GM12874 (cell line): ENCODE results near the gene ZNF57.

Source experiments
- CTCF ChIP-seq: IDR thresholded peaks from 2 replicates; pipeline ENCODE4 v1.5.1; 2011; ENCODE audit warnings: low read depth, mild to moderate bottlenecking, control low read depth, low read length, moderate library complexity; ENCODE audit not compliant: insufficient read depth

The ZNF57 gene

GRCh38 chr19:2912306-2912705 lies 11.6 kb downstream of the ZNF57 start:
- no peak for TF ChIP-seq CTCF

- TF ChIP-seq CTCF, result no peak
Measured at GRCh38 chr19:2917275-2918184, 16.8 kb downstream of the ZNF57 start.

GRCh38 chr19:2922987-2923386 lies 22.3 kb downstream of the ZNF57 start:
- TF ChIP-seq CTCF, result no peak

- no peak for TF ChIP-seq CTCF
Measured at GRCh38 chr19:2923510-2923909, 22.8 kb downstream of the ZNF57 start.

GRCh38 chr19:2926341-2927031 lies 25.8 kb downstream of the ZNF57 start:
- no peak for TF ChIP-seq CTCF

- no peak for TF ChIP-seq CTCF
Measured at GRCh38 chr19:2927032-2927430, 26.3 kb downstream of the ZNF57 start.

GRCh38 chr19:2933490-2933910 lies 32.8 kb downstream of the ZNF57 start:
- no peak for TF ChIP-seq CTCF
